Pancreas (tissue), 10 donors: ENCODE measurements around the gene GID8. TPM values are rescaled to one million over a fixed set of nuclear protein-coding genes. Genes with fewer than 3 reads are reported as not detected.

Experiments used
- ATAC-seq, 4 donors: fragments of 200-7000 bp; cut with Tn5 transposase; one replicate each; pipeline versions ENCODE4 v1.8.0 to v1.9.1; 2020; ENCODE audit warnings: mild to moderate bottlenecking in 4 of 4, moderate library complexity in 4 of 4
- DNase-seq, 6 donors: peaks; one replicate each; pipeline ENCODE4 v3.0.0-alpha.2; 2020
- FAIRE-seq: peaks from 2 replicates; lab custom pipeline; 2012; peaks lifted over from hg19 to GRCh38; lab: Jason Lieb, UNC
- H3K27ac ChIP-seq, 4 donors: fragments of 200-600 bp; sonication (generic); 1 replicate in 3 of 4; 2 replicates in 1 of 4; pipeline versions ENCODE4 v1.5.0 to v1.8.0; 2020
- H3K27me3 ChIP-seq, 4 donors: fragments of 200-600 bp; one replicate each; pipeline ENCODE4 v1.8.0; 2021
- H3K36me3 ChIP-seq, 3 donors: fragments of 200-600 bp; sonication (generic) in 1 of 3; one replicate each; pipeline versions ENCODE4 v1.5.0 to v1.8.0; 2020 to 2021
- H3K4me1 ChIP-seq, 3 donors: fragments of 200-600 bp; one replicate each; pipeline ENCODE4 v1.8.0; 2021
- H3K4me3 ChIP-seq, 4 donors: fragments of 200-600 bp; sonication (generic) in 2 of 4; one replicate each; pipeline versions ENCODE4 v1.5.0 to v1.8.0; 2020 to 2021
- H3K9me3 ChIP-seq, 4 donors: fragments of 200-600 bp; one replicate each; pipeline ENCODE4 v1.8.0; 2021
- CTCF ChIP-seq, 4 donors: fragments of 200-600 bp; sonication (generic) in 3 of 4; IDR thresholded peaks; one replicate each; pipeline versions ENCODE4 v1.5.0 to v1.8.0; 2021; ENCODE audit warnings: antibody characterized with exemption in 4 of 4
- WGBS, 2 donors: extraction: QIAGEN DNeasy Blood & Tissue Kit; methylation state at CpG; one replicate each; pipeline ENCODE4 v1.1.7; 2013; 5-methylcytosine and 5-hydroxymethylcytosine counted together
- intact Hi-C, 3 donors: fragments of 100-400 bp; cut with DNase I; formaldehyde crosslinking; loops; one replicate each; pipeline versions ENCODE4 v1.11.1 to v1.14.2; 2022
- polyA plus RNA-seq, 2 donors: library from polyadenylated mRNA; stranded (reverse); fragments of 200-250 nt; gene quantifications; one replicate each; pipeline ENCODE4 v1.2.3, GENCODE V29; 2013
- total RNA-seq, 6 donors: library from RNA; stranded (reverse); fragmentation: NEBNext Ultra II Directional in 4 of 6; extraction: Animal tissue kit (Norgen Biotek cat#: 25700) in 4 of 6; gene quantifications; one replicate each; pipeline versions ENCODE4 v1.2.1 to v1.2.4, GENCODE V29; 2021 to 2023
- donor health status: healthy with polysubstance abuse.
- donor health status: DM: no; HTN: no; CAD: no; lungs with moderate emphysema.
- donor health status: DM: no; HTN: no; CAD: no.
- donor health status: control.
- donor health status: control.
- donor health status: Bipolar disorder and iron deficiency.
- donor health status: DM: yes; HTN: yes; CAD: no.
- donor health status: DM: no; HTN: no; CAD: no.
- donor health status: DM: no; HTN: no; CAD: no.
- donor health status: DM: yes; HTN: yes; CAD: no.

Gene GID8
- total and polyA plus RNA-seq, 8 donors: 6.0 to 22.4 (median 15.5) TPM

GRCh38 chr20:62942456-62942855 lies 4.5 kb downstream of the GID8 start:
- DNase-seq (peak in 1 of 6 donors; percentile 50), FAIRE-seq (no peak)

GRCh38 chr20:62943396-62943795 lies 5.4 kb downstream of the GID8 start:
- Histone ChIP-seq H3K4me1 (peaks cover 6 to 11% (median 11%) of the 10 kb centered on the region in 3 donors), H3K9me3 (no peaks in the 10 kb centered on the region), H3K4me3 (no peak overlapping the region), H3K27me3 (no peaks in the 10 kb centered on the region), H3K36me3 (peaks cover 8 to 43% (median 15%) of the 10 kb centered on the region in 3 donors), H3K27ac (no peak overlapping the region)
- intact Hi-C loops: no loop called here
- FAIRE-seq (no peak), ATAC-seq (no peak), DNase-seq (peak in 1 of 6 donors; percentile 44)
- WGBS, 2 donors: 95 to 96% methylated on average over 14 of the region's 14 CpGs
- no peak for TF ChIP-seq CTCF (IDR thresholded peaks at IDR 0.05)

More at GRCh38 chr20:62942456-62942855, 4.5 kb downstream of the GID8 start:
- 76 to 84% methylated on average over 2 of the region's 2 CpGs for WGBS, 2 donors
- intact Hi-C loops: no loop called here
- no peak for TF ChIP-seq CTCF (IDR thresholded peaks at IDR 0.05)
- Histone ChIP-seq H3K4me1 (peaks cover 6 to 11% (median 11%) of the 10 kb centered on the region in 3 donors), H3K27ac (no peak overlapping the region), H3K36me3 (peaks cover 8 to 37% (median 15%) of the 10 kb centered on the region in 3 donors), H3K27me3 (no peaks in the 10 kb centered on the region), H3K4me3 (no peak overlapping the region), H3K9me3 (no peaks in the 10 kb centered on the region)
- ATAC-seq: no peak

- peak in 1 of 6 donors; percentile 31 for DNase-seq
- no peaks in the 10 kb centered on the region for H3K9me3 ChIP-seq
- no peak for TF ChIP-seq CTCF (IDR thresholded peaks at IDR 0.05)
Observed at GRCh38 chr20:62944184-62944583, 6.2 kb downstream of the GID8 start.

GRCh38 chr20:62944746-62945145 lies 6.8 kb downstream of the GID8 start:
- no peak overlapping the region for H3K4me3 ChIP-seq
- H3K4me1 ChIP-seq: peaks cover 0 to 7% (median 2%) of the 10 kb centered on the region in 3 donors
- DNase-seq: peak in 1 of 6 donors; percentile 23
- no peak for FAIRE-seq
- intact Hi-C loops: no loop called here
- no peak for ATAC-seq
- peaks cover 8 to 43% (median 15%) of the 10 kb centered on the region in 3 donors for H3K36me3 ChIP-seq
- no peaks in the 10 kb centered on the region for H3K9me3 ChIP-seq
- no peak overlapping the region for H3K27ac ChIP-seq
- H3K27me3 ChIP-seq: no peaks in the 10 kb centered on the region
- WGBS, 2 donors: 91 to 93% methylated on average over 10 of the region's 10 CpGs
- no peak for TF ChIP-seq CTCF (IDR thresholded peaks at IDR 0.05)

More at GRCh38 chr20:62944184-62944583, 6.2 kb downstream of the GID8 start:
- no peak overlapping the region for H3K27ac ChIP-seq
- peaks cover 3 to 11% (median 8%) of the 10 kb centered on the region in 3 donors for H3K4me1 ChIP-seq
- ATAC-seq (no peak), FAIRE-seq (no peak)
- WGBS, 2 donors: 92 to 93% methylated on average over 8 of the region's 8 CpGs
- peaks cover 8 to 43% (median 15%) of the 10 kb centered on the region in 3 donors for H3K36me3 ChIP-seq
- no peak overlapping the region for H3K4me3 ChIP-seq
- no peaks in the 10 kb centered on the region for H3K27me3 ChIP-seq
- intact Hi-C loops: no loop called here

GRCh38 chr20:62945771-62946339 lies 7.9 kb downstream of the GID8 start:
- H3K36me3 ChIP-seq: peaks cover 8 to 43% (median 15%) of the 10 kb centered on the region in 3 donors
- no peak for ATAC-seq
- intact Hi-C loops: no loop called here
- H3K9me3 ChIP-seq: no peaks in the 10 kb centered on the region
- no peak for TF ChIP-seq CTCF (IDR thresholded peaks at IDR 0.05)
- 89 to 95% methylated on average over 25 of the region's 25 CpGs for WGBS, 2 donors
- no peak for FAIRE-seq
- DNase-seq: peak in 1 of 6 donors; percentile 41
- no peak overlapping the region for H3K4me3 ChIP-seq
- H3K27ac ChIP-seq: no peak overlapping the region
- H3K4me1 ChIP-seq: peaks cover 0 to 6% (median 0%) of the 10 kb centered on the region in 3 donors
- H3K27me3 ChIP-seq: no peaks in the 10 kb centered on the region
